HepG2 (cell line): ENCODE measurements around the gene SIAH1. TPM values are rescaled to one million over a fixed set of nuclear protein-coding genes. Genes with fewer than 3 reads are reported as not detected.

ENCODE experiments used
- BCL6 ChIP-seq: IDR thresholded peaks from 2 replicates; pipeline ENCODE4 v1.6.1; 2016; ENCODE audit warnings: missing genetic modification reagents, missing compliant biosample characterization
- HNF4G ChIP-seq, 2 experiments: sonication (generic) in 1 of 2; formaldehyde crosslinking in 1 of 2; IDR thresholded peaks; 2 replicates each; pipeline versions ENCODE4 v1.4.0 to v1.6.1; 2011 to 2020; ENCODE audit warnings: borderline replicate concordance in 2 of 2, low read depth in 2 of 2, mild to moderate bottlenecking in 2 of 2, low read length in 1 of 2, missing genetic modification reagents in 1 of 2, moderate library complexity in 1 of 2
- KDM2A ChIP-seq: sonication (generic); formaldehyde crosslinking; IDR thresholded peaks from 2 replicates; pipeline ENCODE4 v1.4.0; 2020; ENCODE audit warnings: low read depth, missing genetic modification reagents, borderline replicate concordance
- MTF1 ChIP-seq: sonication (generic); formaldehyde crosslinking; IDR thresholded peaks from 2 replicates; pipeline ENCODE4 v1.5.0; 2020; ENCODE audit warnings: missing genetic modification reagents
- POLR2A ChIP-seq, 2 experiments: IDR thresholded peaks; 2 replicates each; pipeline ENCODE4 v1.6.1; 2011; ENCODE audit warnings: low read depth in 2 of 2, low read length in 2 of 2, mild to moderate bottlenecking in 1 of 2, moderate library complexity in 1 of 2; ENCODE audit not compliant: insufficient read depth in 1 of 2
- SOX6 ChIP-seq, 2 experiments: fragments of 450-650 bp in 1 of 2; sonication (generic) in 1 of 2; formaldehyde crosslinking in 1 of 2; IDR thresholded peaks; 2 replicates each; pipeline versions ENCODE4 v1.4.0 to v1.6.1; 2017 to 2020; ENCODE audit warnings: antibody characterized with exemption in 1 of 2, mild to moderate bottlenecking in 1 of 2, missing genetic modification reagents in 1 of 2
- SPEN ChIP-seq: sonication (generic); formaldehyde crosslinking; IDR thresholded peaks from 2 replicates; pipeline ENCODE4 v1.5.1; 2020; ENCODE audit warnings: low read depth, mild to moderate bottlenecking, missing genetic modification reagents
- ZBTB7B ChIP-seq: sonication (generic); formaldehyde crosslinking; IDR thresholded peaks from 2 replicates; pipeline ENCODE4 v1.4.0; 2020; ENCODE audit warnings: missing genetic modification reagents
- ZKSCAN1 ChIP-seq: fragments of 150-350 bp; IDR thresholded peaks from 2 replicates; pipeline ENCODE4 v1.6.1; 2014; ENCODE audit warnings: low read length
- ZNF143 ChIP-seq: sonication (generic); formaldehyde crosslinking; IDR thresholded peaks from 2 replicates; pipeline ENCODE4 v1.4.0; 2020; ENCODE audit warnings: missing genetic modification reagents
- ZNF263 ChIP-seq: sonication (generic); formaldehyde crosslinking; IDR thresholded peaks from 2 replicates; pipeline ENCODE4 v1.4.0; 2020; ENCODE audit warnings: missing genetic modification reagents
- ZNF292 ChIP-seq: sonication (generic); formaldehyde crosslinking; IDR thresholded peaks from 2 replicates; pipeline ENCODE4 v1.8.1; 2022; ENCODE audit warnings: mild to moderate bottlenecking, low read depth, missing genetic modification reagents, borderline replicate concordance
- ZNF317 ChIP-seq: sonication (generic); formaldehyde crosslinking; IDR thresholded peaks from 2 replicates; pipeline ENCODE4 v1.5.0; 2020; ENCODE audit warnings: mild to moderate bottlenecking, missing genetic modification reagents
- ZNF333 ChIP-seq: sonication (generic); formaldehyde crosslinking; IDR thresholded peaks from 2 replicates; pipeline ENCODE4 v1.4.0; 2020; ENCODE audit warnings: mild to moderate bottlenecking, missing genetic modification reagents, borderline replicate concordance
- ZNF572 ChIP-seq: sonication (generic); formaldehyde crosslinking; IDR thresholded peaks from 2 replicates; pipeline ENCODE4 v1.5.1; 2020; ENCODE audit warnings: mild to moderate bottlenecking, missing genetic modification reagents
- polyA plus RNA-seq, 8 experiments: library from polyadenylated mRNA; depleted of rRNA in 3 of 8; stranded (reverse) in 7 of 8; unstranded in 1 of 8; fragments of >200 nt; fragmentation: Illumina TruSeq in 4 of 8; extraction: Trizol in 4 of 8; gene quantifications; 2 replicates each; pipeline versions ENCODE4 v1.2.1 to v1.2.3, GENCODE V29; 2011 to 2016; ENCODE audit warnings: low read depth in 4 of 8, missing spikeins in 1 of 8, mixed read lengths in 1 of 8; ENCODE audit not compliant: insufficient read depth in 1 of 8
- total RNA-seq, 5 experiments: library from RNA; depleted of rRNA; stranded (reverse); fragments of >200 nt; fragmentation: Illumina TruSeq; extraction: Trizol; gene quantifications; 2 replicates each; pipeline ENCODE4 v1.2.3, GENCODE V29; 2016; ENCODE audit warnings: low read depth in 1 of 5
- TF ChIP-seq, protein P1 (sequence below): IDR thresholded peaks from 2 replicates; pipeline ENCODE4 v1.6.1; 2016; ENCODE audit warnings: mild to moderate bottlenecking, missing biosample characterization, missing genetic modification reagents
- TF ChIP-seq, protein P2 (sequence below): sonication (generic); formaldehyde crosslinking; IDR thresholded peaks from 2 replicates; pipeline ENCODE4 v1.4.0; 2020; ENCODE audit warnings: missing genetic modification reagents
- TF ChIP-seq, protein P3 (sequence below): conservative IDR thresholded peaks from 2 replicates; pipeline ENCODE4 v1.6.1; 2018; ENCODE audit warnings: missing genetic modification reagents
- TF ChIP-seq, protein P4 (sequence below): IDR thresholded peaks from 2 replicates; pipeline ENCODE4 v1.6.1; 2012; ENCODE audit warnings: low read length, improper control_type of control experiment

SIAH1 gene
- total and polyA plus RNA-seq, 2 of the 13 experiments (the other 11 are each of a cell fraction or from before 2014, with no cell fraction given), result 16.0 to 28.6 TPM

DNA sequence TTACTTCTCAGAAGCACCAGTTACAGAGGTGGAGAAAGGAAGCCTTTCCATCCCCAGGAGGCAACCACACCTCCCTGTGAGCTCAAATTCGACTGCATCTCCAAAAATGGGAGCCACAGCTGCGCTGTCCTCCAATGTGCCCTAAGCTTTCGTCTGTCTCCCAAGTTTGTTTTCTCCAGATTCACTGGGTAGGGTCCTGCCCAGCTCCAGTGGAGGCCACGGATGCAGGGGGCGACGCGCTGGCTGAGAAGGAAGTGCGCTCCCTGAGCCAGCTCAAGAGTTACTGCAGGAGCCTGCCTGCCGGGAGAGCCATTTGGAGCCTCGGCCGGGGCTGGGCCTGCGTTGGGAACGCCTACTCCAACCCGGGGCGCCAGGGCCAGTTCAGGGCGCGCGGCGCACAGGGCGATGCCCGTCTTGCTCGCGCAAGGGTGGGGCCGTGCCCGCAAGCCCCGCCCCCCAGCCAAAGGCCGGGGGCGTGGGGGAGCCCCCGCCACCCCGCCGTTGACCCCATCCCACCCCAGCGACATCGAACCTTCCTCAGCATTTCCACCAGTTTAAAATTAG lies 19.5 kb downstream of the SIAH1 start (continued):
- TF ChIP-seq BCL6 (CRISPR knock-in tag) (peak; percentile 38; the same call in 1 of the 2 replicates), ZKSCAN1 (0 out of 2 replicates have a peak, but pooled peaks have one; percentile 10), ZNF292 (CRISPR knock-in tag) (peak; percentile 89; the same call in 1 of the 2 replicates), MTF1 (CRISPR knock-in tag) (0 out of 2 replicates have a peak, but pooled peaks have one; percentile 11), POLR2A (IDR thresholded peaks at IDR 0.05; ENCODE audit: insufficient read depth in 1 of 2, low read depth in 2 of 2, low read length in 2 of 2) (peak; percentile 93 to 96), ZNF333 (CRISPR knock-in tag) (0 out of 2 replicates have a peak, but pooled peaks have one; percentile 42), ZNF143 (CRISPR knock-in tag) (no peak), ZNF317 (CRISPR knock-in tag) (peak; percentile 75; the same call in 1 of the 2 replicates), ZBTB7B (CRISPR knock-in tag) (peak; percentile 55; the same call in 1 of the 2 replicates), ZNF263 (CRISPR knock-in tag) (0 out of 2 replicates have a peak, but pooled peaks have one; percentile 46), HNF4G (IDR thresholded peaks at IDR 0.05; ENCODE audit: borderline replicate concordance, low read depth, low read length) (no peak), HNF4G (CRISPR knock-in tag; IDR thresholded peaks at IDR 0.05; ENCODE audit: borderline replicate concordance, low read depth) (no peak), KDM2A (CRISPR knock-in tag) (peak; percentile 95), ZNF572 (CRISPR knock-in tag) (peak; percentile 64; the same call in 1 of the 2 replicates), SPEN (CRISPR knock-in tag) (peak; percentile 71; the same call in 1 of the 2 replicates), SOX6 (IDR thresholded peaks at IDR 0.05) (no peak), SOX6 (CRISPR knock-in tag; IDR thresholded peaks at IDR 0.05) (peak; percentile 41; the same call in 1 of the 2 replicates)
- TF ChIP-seq, protein P1, sequence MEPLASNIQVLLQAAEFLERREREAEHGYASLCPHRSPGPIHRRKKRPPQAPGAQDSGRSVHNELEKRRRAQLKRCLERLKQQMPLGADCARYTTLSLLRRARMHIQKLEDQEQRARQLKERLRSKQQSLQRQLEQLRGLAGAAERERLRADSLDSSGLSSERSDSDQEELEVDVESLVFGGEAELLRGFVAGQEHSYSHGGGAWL, result peak; percentile 60; the same call in 1 of the 2 replicates
- TF ChIP-seq, protein P2, sequence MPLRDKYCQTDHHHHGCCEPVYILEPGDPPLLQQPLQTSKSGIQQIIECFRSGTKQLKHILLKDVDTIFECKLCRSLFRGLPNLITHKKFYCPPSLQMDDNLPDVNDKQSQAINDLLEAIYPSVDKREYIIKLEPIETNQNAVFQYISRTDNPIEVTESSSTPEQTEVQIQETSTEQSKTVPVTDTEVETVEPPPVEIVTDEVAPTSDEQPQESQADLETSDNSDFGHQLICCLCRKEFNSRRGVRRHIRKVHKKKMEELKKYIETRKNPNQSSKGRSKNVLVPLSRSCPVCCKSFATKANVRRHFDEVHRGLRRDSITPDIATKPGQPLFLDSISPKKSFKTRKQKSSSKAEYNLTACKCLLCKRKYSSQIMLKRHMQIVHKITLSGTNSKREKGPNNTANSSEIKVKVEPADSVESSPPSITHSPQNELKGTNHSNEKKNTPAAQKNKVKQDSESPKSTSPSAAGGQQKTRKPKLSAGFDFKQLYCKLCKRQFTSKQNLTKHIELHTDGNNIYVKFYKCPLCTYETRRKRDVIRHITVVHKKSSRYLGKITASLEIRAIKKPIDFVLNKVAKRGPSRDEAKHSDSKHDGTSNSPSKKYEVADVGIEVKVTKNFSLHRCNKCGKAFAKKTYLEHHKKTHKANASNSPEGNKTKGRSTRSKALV (CRISPR knock-in tag), result peak; percentile 95; the same call in 1 of the 2 replicates
- TF ChIP-seq, protein P3, sequence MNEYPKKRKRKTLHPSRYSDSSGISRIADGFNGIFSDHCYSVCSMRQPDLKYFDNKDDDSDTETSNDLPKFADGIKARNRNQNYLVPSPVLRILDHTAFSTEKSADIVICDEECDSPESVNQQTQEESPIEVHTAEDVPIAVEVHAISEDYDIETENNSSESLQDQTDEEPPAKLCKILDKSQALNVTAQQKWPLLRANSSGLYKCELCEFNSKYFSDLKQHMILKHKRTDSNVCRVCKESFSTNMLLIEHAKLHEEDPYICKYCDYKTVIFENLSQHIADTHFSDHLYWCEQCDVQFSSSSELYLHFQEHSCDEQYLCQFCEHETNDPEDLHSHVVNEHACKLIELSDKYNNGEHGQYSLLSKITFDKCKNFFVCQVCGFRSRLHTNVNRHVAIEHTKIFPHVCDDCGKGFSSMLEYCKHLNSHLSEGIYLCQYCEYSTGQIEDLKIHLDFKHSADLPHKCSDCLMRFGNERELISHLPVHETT (CRISPR knock-in tag), result 0 out of 2 replicates have a peak, but pooled peaks have one; percentile 57
- TF ChIP-seq, protein P4, sequence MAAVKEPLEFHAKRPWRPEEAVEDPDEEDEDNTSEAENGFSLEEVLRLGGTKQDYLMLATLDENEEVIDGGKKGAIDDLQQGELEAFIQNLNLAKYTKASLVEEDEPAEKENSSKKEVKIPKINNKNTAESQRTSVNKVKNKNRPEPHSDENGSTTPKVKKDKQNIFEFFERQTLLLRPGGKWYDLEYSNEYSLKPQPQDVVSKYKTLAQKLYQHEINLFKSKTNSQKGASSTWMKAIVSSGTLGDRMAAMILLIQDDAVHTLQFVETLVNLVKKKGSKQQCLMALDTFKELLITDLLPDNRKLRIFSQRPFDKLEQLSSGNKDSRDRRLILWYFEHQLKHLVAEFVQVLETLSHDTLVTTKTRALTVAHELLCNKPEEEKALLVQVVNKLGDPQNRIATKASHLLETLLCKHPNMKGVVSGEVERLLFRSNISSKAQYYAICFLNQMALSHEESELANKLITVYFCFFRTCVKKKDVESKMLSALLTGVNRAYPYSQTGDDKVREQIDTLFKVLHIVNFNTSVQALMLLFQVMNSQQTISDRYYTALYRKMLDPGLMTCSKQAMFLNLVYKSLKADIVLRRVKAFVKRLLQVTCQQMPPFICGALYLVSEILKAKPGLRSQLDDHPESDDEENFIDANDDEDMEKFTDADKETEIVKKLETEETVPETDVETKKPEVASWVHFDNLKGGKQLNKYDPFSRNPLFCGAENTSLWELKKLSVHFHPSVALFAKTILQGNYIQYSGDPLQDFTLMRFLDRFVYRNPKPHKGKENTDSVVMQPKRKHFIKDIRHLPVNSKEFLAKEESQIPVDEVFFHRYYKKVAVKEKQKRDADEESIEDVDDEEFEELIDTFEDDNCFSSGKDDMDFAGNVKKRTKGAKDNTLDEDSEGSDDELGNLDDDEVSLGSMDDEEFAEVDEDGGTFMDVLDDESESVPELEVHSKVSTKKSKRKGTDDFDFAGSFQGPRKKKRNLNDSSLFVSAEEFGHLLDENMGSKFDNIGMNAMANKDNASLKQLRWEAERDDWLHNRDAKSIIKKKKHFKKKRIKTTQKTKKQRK, result no peak
